K562 (cell line): ENCODE results near the gene ARHGAP9. TPM values are rescaled to one million over a fixed set of nuclear protein-coding genes. Genes with fewer than 3 reads are reported as not detected.

Experiments
- CEBPZ ChIP-seq: fragments of 150-350 bp; IDR thresholded peaks from 2 replicates; pipeline ENCODE4 v1.6.1; 2014; ENCODE audit warnings: low read depth, mild to moderate bottlenecking, low read length, borderline replicate concordance
- ESRRA ChIP-seq: fragments of 450-650 bp; IDR thresholded peaks from 2 replicates; pipeline ENCODE4 v1.6.1; 2014; ENCODE audit warnings: low read depth, mild to moderate bottlenecking, moderate library complexity, borderline replicate concordance
- FIP1L1 ChIP-seq: fragments of 200-400 bp; formaldehyde crosslinking; IDR thresholded peaks from 2 replicates; pipeline ENCODE4 v1.6.1; 2018; ENCODE audit warnings: mild to moderate bottlenecking, low read depth, low read length; ENCODE audit not compliant: poor library complexity, severe bottlenecking
- HDAC3 ChIP-seq: fragments of 450-650 bp; IDR thresholded peaks from 2 replicates; pipeline ENCODE4 v1.6.1; 2018; ENCODE audit warnings: borderline replicate concordance, mild to moderate bottlenecking, moderate library complexity; ENCODE audit not compliant: partially characterized antibody
- HNRNPK ChIP-seq: fragments of 200-400 bp; formaldehyde crosslinking; IDR thresholded peaks from one replicate; pipeline ENCODE4 v1.6.1; 2018; ENCODE audit warnings: mild to moderate bottlenecking, low read depth, low read length; ENCODE audit not compliant: poor library complexity, severe bottlenecking
- HOXB6 ChIP-seq: fragments of 250-450 bp; sonication (Bioruptor Pico); IDR thresholded peaks from 2 replicates; pipeline ENCODE4 v1.5.1; 2022; ENCODE audit warnings: mild to moderate bottlenecking, borderline replicate concordance
- IRF9 ChIP-seq: fragments of 450-650 bp; IDR thresholded peaks from 2 replicates; pipeline ENCODE4 v1.6.1; 2016; ENCODE audit warnings: missing biosample characterization, missing genetic modification characterization
- MAFF ChIP-seq: IDR thresholded peaks from 2 replicates; pipeline ENCODE4 v1.6.1; 2012; ENCODE audit warnings: low read length, improper control_type of control experiment
- NFATC3 ChIP-seq: fragments of 450-650 bp; IDR thresholded peaks from 2 replicates; pipeline ENCODE4 v1.6.1; 2017; ENCODE audit warnings: mild to moderate bottlenecking
- NFXL1 ChIP-seq: fragments of 450-650 bp; formaldehyde crosslinking; IDR thresholded peaks from 2 replicates; pipeline ENCODE4 v1.4.0; 2021; ENCODE audit warnings: mild to moderate bottlenecking
- PHB ChIP-seq: fragments of 250-450 bp; sonication (Bioruptor Pico); IDR thresholded peaks from 2 replicates; pipeline ENCODE4 v1.5.0; 2021
- RBM15 ChIP-seq: fragments of 200-400 bp; formaldehyde crosslinking; IDR thresholded peaks from 2 replicates; pipeline ENCODE4 v1.6.1; 2018; ENCODE audit warnings: mild to moderate bottlenecking, low read length, moderate library complexity; ENCODE audit not compliant: insufficient read depth
- SMARCA5 ChIP-seq: fragments of 450-650 bp; IDR thresholded peaks from 2 replicates; pipeline ENCODE4 v1.6.1; 2016
- ZKSCAN3 ChIP-seq: fragments of 250-450 bp; sonication (Bioruptor Pico); IDR thresholded peaks from 2 replicates; pipeline ENCODE4 v1.4.0; 2020
- ZNF12 ChIP-seq: sonication (generic); formaldehyde crosslinking; IDR thresholded peaks from 2 replicates; pipeline ENCODE4 v1.4.0; 2020; ENCODE audit warnings: mild to moderate bottlenecking, missing genetic modification reagents
- ZNF140 ChIP-seq: fragments of 250-450 bp; sonication (Bioruptor Pico); IDR thresholded peaks from 2 replicates; pipeline ENCODE4 v1.8.0; 2021; ENCODE audit warnings: moderate library complexity, mild to moderate bottlenecking, inconsistent platforms
- ZNF311 ChIP-seq: fragments of 250-450 bp; sonication (Bioruptor Pico); IDR thresholded peaks from 2 replicates; pipeline ENCODE4 v1.4.0; 2020; ENCODE audit warnings: mild to moderate bottlenecking, moderate library complexity
- ZNF395 ChIP-seq: fragments of 200-800 bp; sonication (Bioruptor generic); IDR thresholded peaks from 2 replicates; pipeline ENCODE4 v1.6.1; 2017; ENCODE audit warnings: missing genetic modification characterization, missing compliant biosample characterization
- ZNF507 ChIP-seq: conservative IDR thresholded peaks from 2 replicates; pipeline ENCODE4 v1.6.1; 2017; ENCODE audit warnings: missing genetic modification characterization, missing compliant biosample characterization
- ZNF695 ChIP-seq: fragments of 450-650 bp; formaldehyde crosslinking; IDR thresholded peaks from 2 replicates; pipeline ENCODE4 v1.4.0; 2020; ENCODE audit warnings: mild to moderate bottlenecking, moderate library complexity
- polyA plus RNA-seq, 8 experiments: library from polyadenylated mRNA; depleted of rRNA in 4 of 8; stranded (reverse) in 5 of 8; unstranded in 3 of 8; fragments of >200 nt; fragmentation: Nextera tagmentation in 2 of 8; fragmentation: Illumina TruSeq in 1 of 8; extraction: Ambion mirVana in 2 of 8; extraction: Trizol in 1 of 8; gene quantifications; 2 replicates each; pipeline versions ENCODE4 v1.2.1 to v1.2.3, GENCODE V29; 2011 to 2014; ENCODE audit warnings: inconsistent platforms in 1 of 8, missing spikeins in 1 of 8
- total RNA-seq, 7 experiments: library from RNA; depleted of rRNA in 6 of 7; stranded (reverse); fragments of >200 nt in 6 of 7; fragmentation: Illumina TruSeq in 2 of 7; extraction: Trizol in 2 of 7; gene quantifications; 2 replicates each; pipeline versions ENCODE4 v1.2.1 to v1.2.3, GENCODE V29; 2011 to 2021; ENCODE audit warnings: low replicate concordance in 1 of 7
- TF ChIP-seq, protein P1 (sequence below): fragments of 250-450 bp; sonication (Bioruptor Pico); IDR thresholded peaks from 2 replicates; pipeline ENCODE4 v1.8.0; 2022; ENCODE audit warnings: inconsistent platforms

ARHGAP9 gene
- total and polyA plus RNA-seq, 9 of the 15 experiments (the other 6 are each of a cell fraction or from before 2014, with no cell fraction given): 1.5 to 10.2 (median 5.1) TPM

DNA sequence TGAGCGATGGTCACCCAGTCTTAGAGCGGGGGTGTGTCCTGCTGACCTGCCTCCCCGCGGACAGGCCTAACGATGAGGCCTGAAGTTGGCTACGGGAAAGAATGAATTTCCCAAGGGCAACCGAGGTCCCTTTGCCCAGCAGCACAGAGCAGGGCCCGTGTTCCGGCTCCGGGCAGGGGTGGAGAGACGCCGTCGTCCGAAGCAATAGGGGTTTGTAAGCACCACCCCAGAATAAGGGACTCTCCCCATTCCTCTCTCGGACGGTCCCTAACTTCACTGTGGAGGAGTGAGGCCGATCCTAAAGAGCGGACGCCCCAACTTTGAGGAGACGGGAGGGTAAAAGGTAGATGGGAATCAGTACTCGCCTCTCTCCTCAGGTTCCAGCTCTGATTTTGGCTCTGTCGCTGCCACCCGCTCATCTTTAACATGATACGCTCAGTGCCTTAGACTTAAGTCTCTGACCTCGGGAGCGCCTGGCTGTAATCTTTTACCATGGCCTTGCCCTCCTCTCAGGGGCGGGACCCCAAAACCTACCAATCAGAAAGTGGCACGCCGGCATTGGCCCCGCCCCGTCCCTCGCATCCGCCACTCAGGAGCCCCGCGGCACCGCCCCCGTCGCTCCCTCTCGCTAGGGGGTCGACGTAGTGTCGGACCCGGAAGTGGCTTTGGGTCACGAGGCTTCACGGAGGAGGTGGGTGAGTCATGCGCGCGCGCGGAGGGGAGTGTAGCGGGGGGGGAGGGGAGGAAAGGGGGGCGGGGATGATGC lies 40.6 kb upstream of the ARHGAP9 start, which contains the start of gene DDIT3 (continued):
- TF ChIP-seq ZNF395 (CRISPR knock-in tag) (no peak), CEBPZ (no peak), ZNF695 (CRISPR knock-in tag) (no peak), PHB (CRISPR knock-in tag) (0 out of 2 replicates have a peak, but pooled peaks have one; percentile 30), HDAC3 (no peak), HNRNPK (no peak), ZNF311 (CRISPR knock-in tag) (no peak), ZNF140 (no peak), ZNF12 (no peak), FIP1L1 (peak; percentile 61), NFXL1 (CRISPR knock-in tag) (0 out of 2 replicates have a peak, but pooled peaks have one; percentile 62), ZKSCAN3 (CRISPR knock-in tag) (no peak), HOXB6 (CRISPR knock-in tag) (peak; percentile 49; the same call in 1 of the 2 replicates), MAFF (no peak), ZNF507 (tag) (no peak), SMARCA5 (no peak), ESRRA (peak; percentile 76), NFATC3 (no peak), IRF9 (tag) (no peak), RBM15 (no peak)
- TF ChIP-seq, protein P1, sequence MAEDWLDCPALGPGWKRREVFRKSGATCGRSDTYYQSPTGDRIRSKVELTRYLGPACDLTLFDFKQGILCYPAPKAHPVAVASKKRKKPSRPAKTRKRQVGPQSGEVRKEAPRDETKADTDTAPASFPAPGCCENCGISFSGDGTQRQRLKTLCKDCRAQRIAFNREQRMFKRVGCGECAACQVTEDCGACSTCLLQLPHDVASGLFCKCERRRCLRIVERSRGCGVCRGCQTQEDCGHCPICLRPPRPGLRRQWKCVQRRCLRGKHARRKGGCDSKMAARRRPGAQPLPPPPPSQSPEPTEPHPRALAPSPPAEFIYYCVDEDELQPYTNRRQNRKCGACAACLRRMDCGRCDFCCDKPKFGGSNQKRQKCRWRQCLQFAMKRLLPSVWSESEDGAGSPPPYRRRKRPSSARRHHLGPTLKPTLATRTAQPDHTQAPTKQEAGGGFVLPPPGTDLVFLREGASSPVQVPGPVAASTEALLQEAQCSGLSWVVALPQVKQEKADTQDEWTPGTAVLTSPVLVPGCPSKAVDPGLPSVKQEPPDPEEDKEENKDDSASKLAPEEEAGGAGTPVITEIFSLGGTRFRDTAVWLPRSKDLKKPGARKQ (CRISPR knock-in tag): no peak
